Kidney (tissue), 14 donors: ENCODE results near the gene SPI1. TPM values are rescaled to one million over a fixed set of nuclear protein-coding genes. Genes with fewer than 3 reads are reported as not detected.

ENCODE experiments used
- DNase-seq, 5 donors: peaks; one replicate each; pipeline ENCODE4 v3.0.0-alpha.2; 2013 to 2020
- FAIRE-seq: peaks from 2 replicates; lab custom pipeline; 2012; peaks lifted over from hg19 to GRCh38; lab: Jason Lieb, UNC
- H3K27ac ChIP-seq, 2 donors: one replicate each; pipeline ENCODE4 v1.7.0; 2013; ENCODE audit warnings: low read depth in 2 of 2, low read length in 2 of 2, inconsistent platforms in 1 of 2
- H3K27me3 ChIP-seq: one replicate; pipeline ENCODE4 v1.7.1; 2013; ENCODE audit warnings: low read length, inconsistent platforms; ENCODE audit not compliant: control insufficient read depth, insufficient read depth
- H3K36me3 ChIP-seq, 3 donors: one replicate each; pipeline versions ENCODE4 v1.7.0 to v1.7.1; 2013; ENCODE audit warnings: low read length in 3 of 3, control low read depth in 1 of 3, inconsistent platforms in 1 of 3; ENCODE audit not compliant: insufficient read depth in 3 of 3, control insufficient read depth in 2 of 3
- H3K4me1 ChIP-seq, 3 donors: one replicate each; pipeline versions ENCODE4 v1.7.0 to v1.7.1; 2013; ENCODE audit warnings: low read length in 3 of 3, inconsistent platforms in 1 of 3, low read depth in 1 of 3; ENCODE audit not compliant: control insufficient read depth in 2 of 3, insufficient read depth in 2 of 3
- H3K4me3 ChIP-seq, 3 donors: one replicate each; pipeline versions ENCODE4 v1.7.0 to v1.8.1; 2013; ENCODE audit warnings: low read length in 3 of 3, control low read depth in 1 of 3, inconsistent platforms in 1 of 3
- H3K9ac ChIP-seq, 3 donors: one replicate each; pipeline versions ENCODE4 v1.7.0 to v1.7.1; 2013; ENCODE audit warnings: low read length in 3 of 3, control low read depth in 1 of 3, inconsistent platforms in 1 of 3
- H3K9me3 ChIP-seq, 3 donors: one replicate each; pipeline versions ENCODE4 v1.7.0 to v1.7.1; 2013; ENCODE audit warnings: low read length in 3 of 3, control low read depth in 1 of 3, inconsistent platforms in 1 of 3; ENCODE audit not compliant: control insufficient read depth in 2 of 3, insufficient read depth in 1 of 3
- intact Hi-C: fragments of 100-400 bp; cut with DNase I; formaldehyde crosslinking; loops from one replicate; pipeline ENCODE4 v1.11.1; 2022
- polyA plus RNA-seq: library from polyadenylated mRNA; stranded (reverse); fragments of 350-450 nt; fragmentation: Illumina TruSeq; extraction: RNeasy Lipid Tissue Mini Kit (QIAGEN cat#74804); gene quantifications from one replicate; pipeline ENCODE4 v1.2.3, GENCODE V29; 2014; ENCODE audit warnings: low read depth, low replicate concordance; ENCODE audit not compliant: insufficient read depth
- total RNA-seq: library from RNA; stranded (reverse); fragmentation: NEBNext Ultra II Directional; extraction: Animal tissue kit (Norgen Biotek cat#: 25700); gene quantifications from one replicate; pipeline ENCODE4 v1.2.1, GENCODE V29; 2021
- TF ChIP-seq, protein P1 (sequence below): IDR thresholded peaks from 3 replicates; pipeline ENCODE4 v1.5.1; 2012; ENCODE audit warnings: mild to moderate bottlenecking, moderate library complexity, borderline replicate concordance; ENCODE audit not compliant: insufficient read depth; ENCODE audit errors: extremely low read depth
- donor health status: control.
- donor health status: control.
- donor health status: control.
- donor health status: control.
- donor health status: control.
- donor health status: DM: yes; HTN: yes; CAD: no.
- donor health status: Normal renal cell carcinoma (clear cell type).

Gene SPI1
- total and polyA plus RNA-seq, 2 donors from 2014 or later: 7.3 to 39.8 TPM

GRCh38 chr11:47387944-47388696, 9.8 kb upstream of the SPI1 start:
- Histone ChIP-seq H3K9ac (no peak overlapping the region), H3K27me3 (no peaks in the 10 kb centered on the region), H3K27ac (no peak overlapping the region), H3K4me1 (no peaks in the 10 kb centered on the region), H3K4me3 (no peak overlapping the region), H3K9me3 (no peaks in the 10 kb centered on the region), H3K36me3 (no peaks in the 10 kb centered on the region)
- intact Hi-C loops: no loop called here
- TF ChIP-seq, protein P1, sequence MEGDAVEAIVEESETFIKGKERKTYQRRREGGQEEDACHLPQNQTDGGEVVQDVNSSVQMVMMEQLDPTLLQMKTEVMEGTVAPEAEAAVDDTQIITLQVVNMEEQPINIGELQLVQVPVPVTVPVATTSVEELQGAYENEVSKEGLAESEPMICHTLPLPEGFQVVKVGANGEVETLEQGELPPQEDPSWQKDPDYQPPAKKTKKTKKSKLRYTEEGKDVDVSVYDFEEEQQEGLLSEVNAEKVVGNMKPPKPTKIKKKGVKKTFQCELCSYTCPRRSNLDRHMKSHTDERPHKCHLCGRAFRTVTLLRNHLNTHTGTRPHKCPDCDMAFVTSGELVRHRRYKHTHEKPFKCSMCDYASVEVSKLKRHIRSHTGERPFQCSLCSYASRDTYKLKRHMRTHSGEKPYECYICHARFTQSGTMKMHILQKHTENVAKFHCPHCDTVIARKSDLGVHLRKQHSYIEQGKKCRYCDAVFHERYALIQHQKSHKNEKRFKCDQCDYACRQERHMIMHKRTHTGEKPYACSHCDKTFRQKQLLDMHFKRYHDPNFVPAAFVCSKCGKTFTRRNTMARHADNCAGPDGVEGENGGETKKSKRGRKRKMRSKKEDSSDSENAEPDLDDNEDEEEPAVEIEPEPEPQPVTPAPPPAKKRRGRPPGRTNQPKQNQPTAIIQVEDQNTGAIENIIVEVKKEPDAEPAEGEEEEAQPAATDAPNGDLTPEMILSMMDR: no peak
- no peak for FAIRE-seq
- DNase-seq: no peak

GRCh38 chr11:47384498-47384897, 6.2 kb upstream of the SPI1 start:
- no peaks in the 10 kb centered on the region for H3K27me3 ChIP-seq
- H3K4me3 ChIP-seq: no peak overlapping the region
- DNase-seq (no peak), FAIRE-seq (no peak)
- H3K9ac ChIP-seq: no peak overlapping the region
- TF ChIP-seq, protein P1: no peak
- H3K36me3 ChIP-seq: no peaks in the 10 kb centered on the region
- no peaks in the 10 kb centered on the region for H3K4me1 ChIP-seq
- intact Hi-C loops: no loop called here
- peaks cover 0 to 2% (median 0%) of the 10 kb centered on the region in 3 donors for H3K9me3 ChIP-seq
- no peak overlapping the region for H3K27ac ChIP-seq

GRCh38 chr11:47383071-47383470, 4.7 kb upstream of the SPI1 start:
- H3K9ac ChIP-seq: no peak overlapping the region
- intact Hi-C loops: no loop called here
- DNase-seq: no peak
- H3K4me3 ChIP-seq: no peak overlapping the region
- peaks cover 0 to 2% (median 0%) of the 10 kb centered on the region in 3 donors for H3K9me3 ChIP-seq
- TF ChIP-seq, protein P1: no peak
- no peak overlapping the region for H3K27ac ChIP-seq
- H3K27me3 ChIP-seq: no peaks in the 10 kb centered on the region
- H3K4me1 ChIP-seq: no peaks in the 10 kb centered on the region
- no peak for FAIRE-seq
- no peaks in the 10 kb centered on the region for H3K36me3 ChIP-seq
